ENCODE measurements around the gene EXOC1.

The EXOC1 gene, protein sequence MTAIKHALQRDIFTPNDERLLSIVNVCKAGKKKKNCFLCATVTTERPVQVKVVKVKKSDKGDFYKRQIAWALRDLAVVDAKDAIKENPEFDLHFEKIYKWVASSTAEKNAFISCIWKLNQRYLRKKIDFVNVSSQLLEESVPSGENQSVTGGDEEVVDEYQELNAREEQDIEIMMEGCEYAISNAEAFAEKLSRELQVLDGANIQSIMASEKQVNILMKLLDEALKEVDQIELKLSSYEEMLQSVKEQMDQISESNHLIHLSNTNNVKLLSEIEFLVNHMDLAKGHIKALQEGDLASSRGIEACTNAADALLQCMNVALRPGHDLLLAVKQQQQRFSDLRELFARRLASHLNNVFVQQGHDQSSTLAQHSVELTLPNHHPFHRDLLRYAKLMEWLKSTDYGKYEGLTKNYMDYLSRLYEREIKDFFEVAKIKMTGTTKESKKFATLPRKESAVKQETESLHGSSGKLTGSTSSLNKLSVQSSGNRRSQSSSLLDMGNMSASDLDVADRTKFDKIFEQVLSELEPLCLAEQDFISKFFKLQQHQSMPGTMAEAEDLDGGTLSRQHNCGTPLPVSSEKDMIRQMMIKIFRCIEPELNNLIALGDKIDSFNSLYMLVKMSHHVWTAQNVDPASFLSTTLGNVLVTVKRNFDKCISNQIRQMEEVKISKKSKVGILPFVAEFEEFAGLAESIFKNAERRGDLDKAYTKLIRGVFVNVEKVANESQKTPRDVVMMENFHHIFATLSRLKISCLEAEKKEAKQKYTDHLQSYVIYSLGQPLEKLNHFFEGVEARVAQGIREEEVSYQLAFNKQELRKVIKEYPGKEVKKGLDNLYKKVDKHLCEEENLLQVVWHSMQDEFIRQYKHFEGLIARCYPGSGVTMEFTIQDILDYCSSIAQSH

DNA sequence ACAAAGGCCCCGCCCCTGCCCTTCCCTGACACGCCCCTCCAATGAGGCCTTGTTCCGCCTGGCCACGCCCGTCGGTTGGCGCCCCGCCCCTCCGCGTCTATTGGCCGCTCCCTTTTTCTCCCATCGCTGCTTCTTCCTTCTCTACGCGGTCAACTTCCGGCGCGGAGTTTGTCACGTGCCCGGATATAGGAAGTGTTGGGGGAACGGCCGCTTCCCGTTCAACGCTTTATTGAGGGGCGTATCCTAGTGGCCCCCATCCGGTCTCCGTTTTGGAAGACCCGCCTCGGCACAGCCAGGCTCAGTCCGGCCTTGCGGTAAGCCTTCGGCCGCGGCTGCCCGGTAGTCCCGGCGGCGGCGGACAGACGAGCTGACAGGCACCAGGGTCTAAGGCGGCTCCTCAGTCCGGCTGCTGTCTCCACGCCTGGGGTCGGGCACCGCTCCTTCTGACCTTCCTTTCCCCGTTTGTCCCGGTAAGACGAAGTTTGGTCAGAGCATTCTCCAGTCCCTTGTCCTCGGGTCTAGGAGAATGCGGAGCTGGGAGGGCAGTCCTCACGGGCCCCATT is at the start of gene EXOC1:
Gene EXOC1 (plus strand): TSS at position 165 of the 563 bp plus-strand sequence. CDS start 4,676 bp downstream, outside the sequence.
- Histone ChIP-seq H3K27me3 (peaks cover 36% of the 10 kb centered on the region), H3K9me3 (no peaks in the 10 kb centered on the region), H3K4me3 (ENCODE audit: low read depth in 1 of 2, low read length in 1 of 2) (peak within 1 kb of the TSS; percentile 73 to 86), H3K4me1 (ENCODE audit: control insufficient read depth in 1 of 2, insufficient read depth in 1 of 2, low read depth in 1 of 2, low read length in 1 of 2) (peaks cover 10 to 26% of the 10 kb centered on the region in 2 experiments), H3K27ac (peak within 1 kb of the TSS; percentile 86), H3K36me3 (no peaks in the 10 kb centered on the region)
- TF ChIP-seq, protein P1, sequence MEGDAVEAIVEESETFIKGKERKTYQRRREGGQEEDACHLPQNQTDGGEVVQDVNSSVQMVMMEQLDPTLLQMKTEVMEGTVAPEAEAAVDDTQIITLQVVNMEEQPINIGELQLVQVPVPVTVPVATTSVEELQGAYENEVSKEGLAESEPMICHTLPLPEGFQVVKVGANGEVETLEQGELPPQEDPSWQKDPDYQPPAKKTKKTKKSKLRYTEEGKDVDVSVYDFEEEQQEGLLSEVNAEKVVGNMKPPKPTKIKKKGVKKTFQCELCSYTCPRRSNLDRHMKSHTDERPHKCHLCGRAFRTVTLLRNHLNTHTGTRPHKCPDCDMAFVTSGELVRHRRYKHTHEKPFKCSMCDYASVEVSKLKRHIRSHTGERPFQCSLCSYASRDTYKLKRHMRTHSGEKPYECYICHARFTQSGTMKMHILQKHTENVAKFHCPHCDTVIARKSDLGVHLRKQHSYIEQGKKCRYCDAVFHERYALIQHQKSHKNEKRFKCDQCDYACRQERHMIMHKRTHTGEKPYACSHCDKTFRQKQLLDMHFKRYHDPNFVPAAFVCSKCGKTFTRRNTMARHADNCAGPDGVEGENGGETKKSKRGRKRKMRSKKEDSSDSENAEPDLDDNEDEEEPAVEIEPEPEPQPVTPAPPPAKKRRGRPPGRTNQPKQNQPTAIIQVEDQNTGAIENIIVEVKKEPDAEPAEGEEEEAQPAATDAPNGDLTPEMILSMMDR (IDR thresholded peaks at IDR 0.05): peak; percentile 19

DNA sequence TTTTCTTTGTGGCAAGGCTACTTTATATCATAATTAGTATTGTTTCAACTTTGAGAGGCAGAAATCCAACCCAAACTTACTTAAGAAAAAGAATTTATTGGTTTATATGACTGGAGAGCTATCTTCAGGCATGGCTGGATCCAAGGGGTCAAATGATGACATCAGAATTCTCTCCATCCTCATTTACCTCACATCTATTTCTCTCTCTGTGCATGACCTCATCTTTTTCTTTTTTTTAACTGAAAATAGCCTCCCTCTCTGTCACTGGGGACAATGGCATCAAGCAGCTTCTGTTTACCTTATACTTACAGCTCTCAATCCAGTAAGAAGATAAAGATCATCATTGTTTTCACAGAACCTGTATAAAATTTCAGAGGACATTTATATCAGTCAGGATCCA is 45.9 kb upstream of the EXOC1 start:
- no peaks in the 10 kb centered on the region for H3K27me3 ChIP-seq
- no peaks in the 10 kb centered on the region for H3K9me3 ChIP-seq
- H3K4me3 ChIP-seq (ENCODE audit: low read depth in 1 of 2, low read length in 1 of 2): no peak overlapping the region
- H3K27ac ChIP-seq: no peak overlapping the region
- TF ChIP-seq, protein P1 (IDR thresholded peaks at IDR 0.05): no peak
- no peaks in the 10 kb centered on the region for H3K4me1 ChIP-seq (ENCODE audit: control insufficient read depth in 1 of 2, insufficient read depth in 1 of 2, low read depth in 1 of 2, low read length in 1 of 2)
- no peaks in the 10 kb centered on the region for H3K36me3 ChIP-seq

DNA sequence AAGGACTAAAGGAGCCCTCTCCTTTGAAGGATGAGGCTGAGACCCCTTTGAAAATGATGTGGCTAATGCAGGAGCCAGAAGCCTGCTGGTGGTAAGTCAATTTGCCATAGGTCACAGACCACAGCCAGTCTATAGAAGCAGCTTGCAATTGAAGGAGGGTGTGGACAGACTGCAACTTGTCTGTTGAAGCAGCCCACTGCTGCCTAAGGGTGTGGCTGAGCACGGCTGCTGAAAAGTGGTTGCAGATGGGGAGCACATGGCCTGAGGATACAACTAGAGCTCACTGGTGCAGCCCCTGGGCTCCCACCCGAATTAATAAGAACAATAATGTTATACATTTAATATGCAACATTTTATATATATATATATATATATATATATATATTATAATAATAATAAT is 45.3 kb upstream of the EXOC1 start:
- TF ChIP-seq, protein P1 (IDR thresholded peaks at IDR 0.05): no peak

DNA sequence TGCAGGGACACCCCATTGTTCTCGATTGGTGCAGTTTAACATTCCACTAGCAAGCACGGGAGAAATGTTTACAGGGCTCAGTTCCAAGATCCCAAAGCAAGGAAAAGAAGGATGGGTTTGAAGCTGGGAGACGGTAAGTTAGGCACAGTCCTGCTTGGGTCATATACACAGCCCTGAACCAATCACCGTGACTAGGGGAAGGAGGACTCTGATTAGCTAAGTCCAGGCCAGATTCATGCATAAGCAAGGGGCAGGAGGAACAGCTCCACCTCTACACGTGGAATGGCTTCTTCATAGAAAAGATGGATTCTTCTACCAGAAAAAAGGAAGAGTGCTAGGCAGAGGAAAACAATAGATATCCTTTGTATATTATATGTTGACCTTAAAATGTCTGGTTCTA is 44.8 kb upstream of the EXOC1 start:
- Histone ChIP-seq H3K4me3 (ENCODE audit: low read depth in 1 of 2, low read length in 1 of 2) (no peak overlapping the region), H3K27ac (no peak overlapping the region), H3K9me3 (no peaks in the 10 kb centered on the region), H3K36me3 (no peaks in the 10 kb centered on the region), H3K4me1 (ENCODE audit: control insufficient read depth in 1 of 2, insufficient read depth in 1 of 2, low read depth in 1 of 2, low read length in 1 of 2) (no peaks in the 10 kb centered on the region), H3K27me3 (no peaks in the 10 kb centered on the region)
- TF ChIP-seq, protein P1 (IDR thresholded peaks at IDR 0.05): no peak

More for the DNA sequence above, 45.3 kb upstream of the EXOC1 start:
- Histone ChIP-seq H3K4me1 (ENCODE audit: control insufficient read depth in 1 of 2, insufficient read depth in 1 of 2, low read depth in 1 of 2, low read length in 1 of 2) (no peaks in the 10 kb centered on the region), H3K27ac (no peak overlapping the region), H3K27me3 (no peaks in the 10 kb centered on the region), H3K9me3 (no peaks in the 10 kb centered on the region), H3K36me3 (no peaks in the 10 kb centered on the region), H3K4me3 (ENCODE audit: low read depth in 1 of 2, low read length in 1 of 2) (no peak overlapping the region)

DNA sequence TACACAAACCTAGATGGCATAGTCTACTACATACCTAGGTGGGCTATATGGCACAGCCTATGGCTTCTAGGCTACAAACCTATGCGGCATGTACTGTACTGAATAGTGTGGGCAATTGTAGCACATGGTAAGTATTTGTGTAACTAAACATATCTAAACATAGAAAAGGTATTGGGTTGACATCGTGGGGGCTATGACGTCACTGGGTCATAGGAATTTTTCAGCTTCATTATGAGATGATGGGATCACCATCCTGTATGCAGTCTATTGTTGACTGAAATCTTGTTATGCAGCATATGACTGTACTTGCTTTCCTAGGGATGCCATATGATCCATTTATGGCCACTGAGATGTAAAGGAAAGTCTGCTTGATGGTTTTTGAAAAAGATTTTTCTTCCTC is 35.8 kb upstream of the EXOC1 start:
- H3K4me3 ChIP-seq (ENCODE audit: low read depth in 1 of 2, low read length in 1 of 2): no peak overlapping the region
- peaks cover 41% of the 10 kb centered on the region for H3K27me3 ChIP-seq
- no peaks in the 10 kb centered on the region for H3K9me3 ChIP-seq
- H3K27ac ChIP-seq: no peak overlapping the region
- H3K4me1 ChIP-seq (ENCODE audit: control insufficient read depth in 1 of 2, insufficient read depth in 1 of 2, low read depth in 1 of 2, low read length in 1 of 2): no peaks in the 10 kb centered on the region
- no peaks in the 10 kb centered on the region for H3K36me3 ChIP-seq
- TF ChIP-seq, protein P1 (IDR thresholded peaks at IDR 0.05): no peak

All from neutrophil (primary cell).